SK-N-MC (cell line): ENCODE results near the gene GCNT3.
"Not testable (repeated sequence)": the region's sequence is repeated elsewhere in the genome, so short reads cannot be mapped to it uniquely, and the experiment has no call there.

Experiments
- DNase-seq: peaks from one replicate; pipeline ENCODE4 v3.0.0-alpha.2; 2011; ENCODE audit warnings: low read depth, low spot score
- H3K27ac ChIP-seq: fragments of 200-600 bp; sonication (generic); 2 replicates; pipeline ENCODE4 v1.5.1; 2016; ENCODE audit warnings: mixed run types
- H3K36me3 ChIP-seq: fragments of 200-600 bp; sonication (generic); 2 replicates; pipeline ENCODE4 v1.6.1; 2017; ENCODE audit warnings: antibody characterized with exemption, low read length, mixed read lengths; ENCODE audit not compliant: insufficient read depth
- H3K4me3 ChIP-seq: fragments of 200-600 bp; sonication (generic); 2 replicates; pipeline ENCODE4 v1.5.1; 2016
- H3K9ac ChIP-seq: fragments of 200-600 bp; sonication (generic); 2 replicates; pipeline ENCODE4 v1.8.0; 2017; ENCODE audit warnings: mixed run types, mixed read lengths; ENCODE audit not compliant: insufficient read length
- H3K9me3 ChIP-seq: fragments of 200-600 bp; sonication (generic); 2 replicates; pipeline ENCODE4 v1.6.1; 2017; ENCODE audit warnings: low read depth, mild to moderate bottlenecking, antibody characterized with exemption, low read length, moderate library complexity, mixed read lengths
- EZH2 ChIP-seq: fragments of 200-600 bp; sonication (generic); IDR thresholded peaks from one replicate; pipeline ENCODE4 v1.6.1; 2017; ENCODE audit warnings: antibody characterized with exemption
- FOXP2 ChIP-seq: optimal IDR thresholded peaks from 2 replicates; pipeline ENCODE3; 2011; ENCODE audit warnings: mild to moderate bottlenecking, moderate library complexity; ENCODE audit not compliant: insufficient read depth; ENCODE audit errors: extremely low read length, control extremely low read depth
- POLR2AphosphoS5 ChIP-seq: IDR thresholded peaks from 2 replicates; pipeline ENCODE4 v1.6.1; 2012; ENCODE audit warnings: mild to moderate bottlenecking, low read depth, low read length, borderline replicate concordance

GCNT3 gene

GRCh38 chr15:59609730-59610712, 1.6 kb upstream of the GCNT3 start:
- no peaks in the 10 kb centered on the region for H3K36me3 ChIP-seq
- no peak overlapping the region for H3K9ac ChIP-seq
- DNase-seq = no peak
- H3K9me3 ChIP-seq = no peaks in the 10 kb centered on the region
- TF ChIP-seq FOXP2 (no peak), EZH2 (no peak), POLR2AphosphoS5 (no peak)
- H3K4me3 ChIP-seq = no peak overlapping the region
- H3K27ac ChIP-seq = no peak overlapping the region

DNA sequence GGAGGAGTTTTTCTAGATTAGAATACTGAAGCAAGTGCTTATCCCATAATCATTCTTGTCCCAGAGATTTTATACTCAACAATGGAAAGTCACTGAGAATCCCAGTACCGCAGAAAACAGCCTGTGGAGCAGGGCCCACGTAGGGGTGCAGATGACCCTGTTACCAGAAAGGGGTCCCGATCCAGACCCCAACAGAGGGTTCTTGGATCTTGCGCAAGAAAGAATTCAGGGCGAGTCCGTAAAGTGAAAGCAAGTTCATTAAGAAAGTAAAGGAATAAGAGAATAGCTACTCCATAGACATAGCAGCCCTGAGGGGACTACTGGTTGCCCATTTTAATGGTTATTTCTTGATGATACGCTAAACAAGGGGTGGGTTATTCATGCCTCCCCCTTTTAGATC, 2.6 kb downstream of the GCNT3 start:
- Histone ChIP-seq H3K4me3 (no peak overlapping the region), H3K36me3 (no peaks in the 10 kb centered on the region), H3K9ac (no peak overlapping the region), H3K27ac (no peak overlapping the region), H3K9me3 (no peaks in the 10 kb centered on the region)
- TF ChIP-seq POLR2AphosphoS5 = no peak
- TF ChIP-seq EZH2 = no peak
- no peak for TF ChIP-seq FOXP2
- no peak for DNase-seq

DNA sequence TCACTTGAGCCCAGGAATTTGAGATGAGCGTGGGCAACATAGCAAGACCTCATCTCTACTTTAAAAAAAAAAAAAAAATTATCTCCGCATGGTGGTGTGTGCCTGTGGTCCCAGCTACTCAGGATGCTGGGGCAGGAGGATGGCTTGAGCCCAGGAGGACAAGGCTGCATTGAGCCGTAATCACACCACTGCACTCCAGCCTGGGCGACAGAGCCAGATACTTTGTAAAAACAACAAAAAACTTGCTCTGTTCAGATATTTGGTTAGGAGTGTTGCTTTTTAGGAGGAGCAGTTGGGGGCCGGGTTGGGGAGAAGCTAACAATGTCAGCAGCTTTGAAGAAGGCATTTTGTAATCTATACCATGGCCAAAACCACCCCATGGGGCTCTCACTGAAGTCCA, 4.1 kb downstream of the GCNT3 start:
- H3K27ac ChIP-seq = no peak overlapping the region
- H3K36me3 ChIP-seq = no peaks in the 10 kb centered on the region
- DNase-seq = no peak
- no peak overlapping the region for H3K4me3 ChIP-seq
- H3K9ac ChIP-seq = no peak overlapping the region
- no peaks in the 10 kb centered on the region for H3K9me3 ChIP-seq
- no peak for TF ChIP-seq EZH2
- TF ChIP-seq FOXP2 = no peak
- no peak for TF ChIP-seq POLR2AphosphoS5

GRCh38 chr15:59616379-59616778, 4.8 kb downstream of the GCNT3 start:
- Histone ChIP-seq H3K9me3 (no peaks in the 10 kb centered on the region), H3K9ac (no peak overlapping the region), H3K27ac (no peak overlapping the region), H3K36me3 (no peaks in the 10 kb centered on the region), H3K4me3 (no peak overlapping the region)
- DNase-seq = no peak
- TF ChIP-seq POLR2AphosphoS5 (no peak), FOXP2 (no peak), EZH2 (no peak)

DNA sequence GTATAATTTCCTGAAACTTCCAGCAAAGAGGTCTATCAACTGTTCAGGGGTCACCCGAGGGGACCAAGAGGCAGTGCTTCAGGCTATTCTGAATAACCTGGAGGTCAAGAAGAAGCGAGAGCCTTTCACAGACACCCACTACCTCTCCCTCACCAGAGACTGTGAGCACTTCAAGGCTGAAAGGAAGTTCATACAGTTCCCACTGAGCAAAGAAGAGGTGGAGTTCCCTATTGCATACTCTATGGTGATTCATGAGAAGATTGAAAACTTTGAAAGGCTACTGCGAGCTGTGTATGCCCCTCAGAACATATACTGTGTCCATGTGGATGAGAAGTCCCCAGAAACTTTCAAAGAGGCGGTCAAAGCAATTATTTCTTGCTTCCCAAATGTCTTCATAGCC, 6.8 kb downstream of the GCNT3 start:
- no peak for TF ChIP-seq POLR2AphosphoS5
- TF ChIP-seq EZH2 = no peak
- TF ChIP-seq FOXP2 = no peak
- Histone ChIP-seq H3K36me3 (no peaks in the 10 kb centered on the region), H3K27ac (no peak overlapping the region), H3K9ac (no peak overlapping the region), H3K9me3 (no peaks in the 10 kb centered on the region), H3K4me3 (no peak overlapping the region)
- DNase-seq = no peak

DNA sequence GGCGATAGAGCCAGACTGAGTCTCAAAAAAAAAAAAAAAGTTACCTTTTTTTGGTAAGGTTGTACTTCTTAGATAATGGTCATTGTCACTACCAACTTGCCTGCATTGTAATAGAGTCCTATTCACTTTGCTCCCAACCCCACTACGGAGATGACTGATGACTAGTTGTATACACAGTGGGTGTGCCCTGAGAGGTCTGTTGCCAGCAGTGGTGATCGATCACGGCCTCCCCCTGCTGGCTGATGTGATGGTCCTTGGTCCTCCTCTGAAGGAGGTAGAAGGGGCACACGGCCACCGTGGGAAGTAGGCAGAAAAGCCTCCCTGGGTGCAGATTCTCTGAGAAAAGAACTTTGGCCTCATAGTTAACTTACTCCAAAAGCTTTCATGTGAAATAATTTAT, 10.7 kb downstream of the GCNT3 start:
- TF ChIP-seq POLR2AphosphoS5 = no peak
- TF ChIP-seq EZH2 = no peak
- no peak for TF ChIP-seq FOXP2

GRCh38 chr15:59632714-59633113, 21.1 kb downstream of the GCNT3 start:
- TF ChIP-seq FOXP2 (no peak), EZH2 (no peak), POLR2AphosphoS5 (no peak)
- no peak overlapping the region for H3K27ac ChIP-seq
- H3K4me3 ChIP-seq = no peak overlapping the region
- H3K9ac ChIP-seq = no peak overlapping the region
- no peak for DNase-seq
- H3K36me3 ChIP-seq = no peaks in the 10 kb centered on the region; the same call in 1 of the 2 replicates
- no peaks in the 10 kb centered on the region for H3K9me3 ChIP-seq

More for the DNA sequence above, 10.7 kb downstream of the GCNT3 start:
- H3K4me3 ChIP-seq = no peak overlapping the region
- H3K27ac ChIP-seq = no peak overlapping the region
- H3K36me3 ChIP-seq = no peaks in the 10 kb centered on the region
- no peaks in the 10 kb centered on the region for H3K9me3 ChIP-seq
- no peak for DNase-seq
- H3K9ac ChIP-seq = no peak overlapping the region

DNA sequence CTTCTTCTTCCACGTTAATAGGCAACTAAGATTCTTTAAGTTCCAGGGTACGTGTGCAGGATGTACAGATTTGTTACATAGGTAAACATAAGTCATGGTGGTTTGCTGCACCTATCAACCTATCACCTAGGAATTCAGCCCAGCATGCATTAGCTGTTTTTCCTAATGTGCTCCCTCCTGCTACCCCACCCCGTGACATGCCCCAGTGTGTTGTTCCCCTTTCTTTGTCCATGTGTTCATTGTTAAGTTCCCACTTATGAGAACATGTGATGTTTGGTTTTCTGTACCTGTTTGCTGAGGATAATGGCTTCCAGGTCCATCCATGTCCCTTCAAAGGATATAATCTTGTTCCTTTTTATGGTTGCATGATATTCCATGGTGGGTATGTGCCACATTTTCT, 24.6 kb downstream of the GCNT3 start:
- Histone ChIP-seq H3K36me3 (peaks cover 22% of the 10 kb centered on the region), H3K9ac (no peak overlapping the region), H3K27ac (no peak overlapping the region), H3K4me3 (no peak overlapping the region), H3K9me3 (no peaks in the 10 kb centered on the region)
- no peak for TF ChIP-seq POLR2AphosphoS5
- no peak for TF ChIP-seq EZH2
- no peak for TF ChIP-seq FOXP2
- no peak for DNase-seq

DNA sequence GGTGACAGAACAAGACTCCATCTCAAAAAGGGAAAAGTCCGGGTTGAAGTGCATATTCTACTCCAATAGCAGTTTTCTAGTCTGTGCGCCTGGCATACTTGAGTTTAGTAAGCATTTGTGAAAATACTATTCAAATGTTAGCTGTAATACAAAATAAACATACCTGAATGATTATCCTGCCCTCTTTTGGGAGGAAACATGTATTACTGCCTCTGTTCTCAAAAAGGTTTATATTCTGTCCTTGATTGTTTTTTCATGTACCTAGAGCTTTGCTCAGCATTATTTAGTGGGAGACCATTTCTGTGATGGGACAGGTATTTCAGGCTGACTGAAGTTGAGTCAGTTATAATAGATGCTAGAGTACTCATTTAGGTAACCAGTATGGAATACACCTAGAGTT, 25.9 kb downstream of the GCNT3 start:
- not testable (repeated sequence) for DNase-seq, H3K27ac ChIP-seq
- H3K36me3 ChIP-seq = peaks cover 30% of the 10 kb centered on the region

More for the DNA sequence above, 25.9 kb downstream of the GCNT3 start:
- not testable (repeated sequence) for H3K4me3 ChIP-seq, H3K9ac ChIP-seq, H3K9me3 ChIP-seq
